NCI-H146 (cell line): ENCODE data around the gene PSMD12.
"Not testable (repeated sequence)": the region's sequence is repeated elsewhere in the genome, so short reads cannot be mapped to it uniquely, and the experiment has no call there.

Experiments
- DNase-seq: peaks from one replicate; lab custom pipeline; 2025; lab: John Stamatoyannopoulos, UW

PSMD12 gene

GRCh38 chr17:67305446-67306235 lies 60.7 kb downstream of the PSMD12 start:
- not testable (repeated sequence) for DNase-seq

GRCh38 chr17:67297454-67297960 lies 68.9 kb downstream of the PSMD12 start:
- no peak for DNase-seq

- no peak for DNase-seq
Observed at GRCh38 chr17:67294451-67295199, 71.8 kb downstream of the PSMD12 start.

GRCh38 chr17:67293251-67294203 lies 72.8 kb downstream of the PSMD12 start:
- peak; percentile 17 for DNase-seq

- DNase-seq, result no peak
Observed at GRCh38 chr17:67290711-67291291, 75.6 kb downstream of the PSMD12 start.

GRCh38 chr17:67290244-67290643 lies 76.1 kb downstream of the PSMD12 start:
- DNase-seq, result no peak

GRCh38 chr17:67289181-67289876 lies 77.0 kb downstream of the PSMD12 start:
- DNase-seq, result no peak
